ENCODE measurements around the gene GNG7. TPM values are rescaled to one million over a fixed set of nuclear protein-coding genes. Genes with fewer than 3 reads are reported as not detected.

Gene GNG7
- total RNA-seq, 1 donor from 2014 or later: 5.1 TPM

GRCh38 chr19:2630352-2631001 lies 72.0 kb downstream of the GNG7 start:
- Mint-ChIP-seq H3K36me3 (ENCODE audit: unreplicated experiment) (no peaks in the 10 kb centered on the region), H3K27me3 (ENCODE audit: unreplicated experiment) (no peaks in the 10 kb centered on the region), H3K4me1 (ENCODE audit: unreplicated experiment) (peaks cover 23% of the 10 kb centered on the region), H3K9me3 (ENCODE audit: unreplicated experiment) (peaks cover 10% of the 10 kb centered on the region), H3K27ac (ENCODE audit: unreplicated experiment) (no peak overlapping the region), H3K4me3 (ENCODE audit: unreplicated experiment) (no peak overlapping the region)
- DNase-seq (ENCODE audit: extremely low spot score, unreplicated experiment): no peak
- TF ChIP-seq CTCF (IDR thresholded peaks at IDR 0.05): no peak

GRCh38 chr19:2629491-2630351 lies 72.8 kb downstream of the GNG7 start:
- peaks cover 10% of the 10 kb centered on the region for H3K9me3 Mint-ChIP-seq (ENCODE audit: unreplicated experiment)
- H3K4me1 Mint-ChIP-seq (ENCODE audit: unreplicated experiment): peaks cover 30% of the 10 kb centered on the region
- TF ChIP-seq CTCF (IDR thresholded peaks at IDR 0.05): no peak

GRCh38 chr19:2628597-2628996 lies 73.9 kb downstream of the GNG7 start:
- no peak for DNase-seq (ENCODE audit: extremely low spot score, unreplicated experiment)
- TF ChIP-seq CTCF (IDR thresholded peaks at IDR 0.05): no peak
- Mint-ChIP-seq H3K27me3 (ENCODE audit: unreplicated experiment) (no peaks in the 10 kb centered on the region), H3K36me3 (ENCODE audit: unreplicated experiment) (no peaks in the 10 kb centered on the region), H3K4me1 (ENCODE audit: unreplicated experiment) (peaks cover 40% of the 10 kb centered on the region), H3K9me3 (ENCODE audit: unreplicated experiment) (peaks cover 10% of the 10 kb centered on the region), H3K4me3 (ENCODE audit: unreplicated experiment) (no peak overlapping the region), H3K27ac (ENCODE audit: unreplicated experiment) (peak overlapping the region; percentile 95)

More at GRCh38 chr19:2629491-2630351, 72.8 kb downstream of the GNG7 start:
- no peaks in the 10 kb centered on the region for H3K27me3 Mint-ChIP-seq (ENCODE audit: unreplicated experiment)
- no peaks in the 10 kb centered on the region for H3K36me3 Mint-ChIP-seq (ENCODE audit: unreplicated experiment)
- H3K4me3 Mint-ChIP-seq (ENCODE audit: unreplicated experiment): no peak overlapping the region
- H3K27ac Mint-ChIP-seq (ENCODE audit: unreplicated experiment): no peak overlapping the region
- no peak for DNase-seq (ENCODE audit: extremely low spot score, unreplicated experiment)

- TF ChIP-seq CTCF (IDR thresholded peaks at IDR 0.05): no peak
- Mint-ChIP-seq H3K4me1 (ENCODE audit: unreplicated experiment) (peaks cover 42% of the 10 kb centered on the region), H3K36me3 (ENCODE audit: unreplicated experiment) (no peaks in the 10 kb centered on the region), H3K27me3 (ENCODE audit: unreplicated experiment) (no peaks in the 10 kb centered on the region), H3K4me3 (ENCODE audit: unreplicated experiment) (no peak overlapping the region), H3K9me3 (ENCODE audit: unreplicated experiment) (peaks cover 10% of the 10 kb centered on the region), H3K27ac (ENCODE audit: unreplicated experiment) (peak overlapping the region; percentile 95)
- no peak for DNase-seq (ENCODE audit: extremely low spot score, unreplicated experiment)
Observed at GRCh38 chr19:2627855-2628254, 74.6 kb downstream of the GNG7 start.

- Mint-ChIP-seq H3K4me3 (ENCODE audit: unreplicated experiment) (no peak overlapping the region), H3K9me3 (ENCODE audit: unreplicated experiment) (peaks cover 10% of the 10 kb centered on the region), H3K27me3 (ENCODE audit: unreplicated experiment) (no peaks in the 10 kb centered on the region), H3K27ac (ENCODE audit: unreplicated experiment) (peak overlapping the region; percentile 95), H3K4me1 (ENCODE audit: unreplicated experiment) (peaks cover 40% of the 10 kb centered on the region), H3K36me3 (ENCODE audit: unreplicated experiment) (no peaks in the 10 kb centered on the region)
- no peak for TF ChIP-seq CTCF (IDR thresholded peaks at IDR 0.05)
- peak; percentile 89 for DNase-seq (ENCODE audit: extremely low spot score, unreplicated experiment)
Observed at GRCh38 chr19:2627319-2627829, 75.1 kb downstream of the GNG7 start.
